Amniotic epithelial cell (primary cell): ENCODE results near the gene APEX1.

Source experiments
- DNase-seq: peaks from one replicate; pipeline ENCODE4 v3.0.0-alpha.2; 2010; ENCODE audit warnings: low read depth

Gene APEX1

DNA sequence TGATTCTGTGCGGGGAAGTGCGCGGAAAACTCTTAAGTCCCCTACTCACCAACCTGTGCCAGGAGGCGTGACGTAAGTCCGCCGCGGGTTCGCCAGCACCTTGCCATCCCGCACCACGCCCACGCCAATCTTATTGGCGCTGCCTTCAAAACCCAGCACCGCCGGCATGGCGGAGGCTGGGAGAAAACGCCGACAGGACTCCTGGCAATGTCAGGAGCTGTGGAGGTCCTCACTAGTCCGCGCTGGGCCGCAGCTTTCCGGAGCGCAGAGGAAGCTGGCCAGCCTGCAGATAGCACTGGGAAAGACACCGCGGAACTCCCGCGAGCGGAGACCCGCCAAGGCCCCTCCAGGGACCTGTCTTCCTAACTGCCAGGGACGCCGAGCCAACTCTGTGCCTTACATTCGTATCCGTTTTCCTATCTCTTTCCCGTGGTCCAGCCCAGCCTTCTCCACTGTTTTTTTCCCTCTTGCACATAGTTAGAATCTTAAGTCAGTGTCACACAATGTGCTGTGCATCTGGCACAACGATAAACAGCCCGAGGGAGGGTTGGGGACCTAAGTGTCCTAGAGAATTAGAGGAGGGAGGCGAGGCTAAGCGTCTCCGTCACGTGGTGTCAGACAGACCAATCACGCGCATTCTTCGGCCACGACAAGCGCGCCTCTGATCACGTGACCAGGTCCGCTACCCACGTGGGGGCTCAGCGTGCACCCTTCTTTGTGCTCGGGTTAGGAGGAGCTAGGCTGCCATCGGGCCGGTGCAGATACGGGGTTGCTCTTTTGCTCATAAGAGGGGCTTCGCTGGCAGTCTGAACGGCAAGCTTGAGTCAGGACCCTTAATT is at the start of gene APEX1, which contains the start of gene OSGEP:
APEX1 (plus strand) TSS at position 711 of the 839 bp plus-strand sequence. CDS start 420 bp downstream, outside the sequence.
OSGEP (minus strand) TSS at position 297 of the 839 bp plus-strand sequence; CDS start at position 168, 129 bp downstream.
- DNase-seq, result peak; percentile 98

DNA sequence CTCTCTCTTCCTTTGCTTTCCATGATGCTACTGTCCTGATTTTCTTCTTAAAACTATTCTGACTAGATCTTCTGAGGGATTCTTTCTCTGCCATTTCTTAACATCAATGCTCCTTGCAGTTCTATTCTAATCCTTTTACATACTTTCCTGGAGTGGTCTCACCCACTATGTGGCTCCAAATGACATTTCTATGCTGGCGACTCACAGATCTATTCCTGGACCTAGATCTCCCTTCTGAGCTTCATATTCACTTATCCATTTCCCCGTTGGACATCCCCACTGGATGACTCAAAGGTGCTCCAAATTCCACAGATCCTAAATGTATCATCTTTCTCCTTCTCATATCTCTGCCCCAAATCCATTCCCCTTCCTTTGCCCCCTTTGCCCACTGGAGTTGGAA is 45.8 kb upstream of the APEX1 start:
- DNase-seq, result no peak

DNA sequence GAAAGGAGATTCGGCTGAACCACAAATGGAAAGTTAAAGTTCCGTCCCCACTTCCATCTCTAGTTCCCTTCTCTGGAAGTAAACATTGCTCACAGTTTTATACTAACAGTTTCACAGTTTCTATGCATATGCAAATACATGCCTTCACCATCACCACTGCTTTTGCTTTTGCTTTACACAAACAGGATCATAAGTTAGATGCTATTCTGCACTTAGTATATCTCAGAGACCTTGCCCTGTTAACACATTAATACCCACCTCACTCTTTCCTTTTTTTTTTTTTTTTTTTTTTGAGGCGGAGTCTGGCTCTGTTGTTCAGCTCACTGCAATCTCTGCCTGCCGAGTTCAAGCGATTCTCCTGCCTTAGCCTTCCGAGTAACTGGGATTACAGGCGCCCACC is 42.6 kb upstream of the APEX1 start:
- DNase-seq, result peak; percentile 8

DNA sequence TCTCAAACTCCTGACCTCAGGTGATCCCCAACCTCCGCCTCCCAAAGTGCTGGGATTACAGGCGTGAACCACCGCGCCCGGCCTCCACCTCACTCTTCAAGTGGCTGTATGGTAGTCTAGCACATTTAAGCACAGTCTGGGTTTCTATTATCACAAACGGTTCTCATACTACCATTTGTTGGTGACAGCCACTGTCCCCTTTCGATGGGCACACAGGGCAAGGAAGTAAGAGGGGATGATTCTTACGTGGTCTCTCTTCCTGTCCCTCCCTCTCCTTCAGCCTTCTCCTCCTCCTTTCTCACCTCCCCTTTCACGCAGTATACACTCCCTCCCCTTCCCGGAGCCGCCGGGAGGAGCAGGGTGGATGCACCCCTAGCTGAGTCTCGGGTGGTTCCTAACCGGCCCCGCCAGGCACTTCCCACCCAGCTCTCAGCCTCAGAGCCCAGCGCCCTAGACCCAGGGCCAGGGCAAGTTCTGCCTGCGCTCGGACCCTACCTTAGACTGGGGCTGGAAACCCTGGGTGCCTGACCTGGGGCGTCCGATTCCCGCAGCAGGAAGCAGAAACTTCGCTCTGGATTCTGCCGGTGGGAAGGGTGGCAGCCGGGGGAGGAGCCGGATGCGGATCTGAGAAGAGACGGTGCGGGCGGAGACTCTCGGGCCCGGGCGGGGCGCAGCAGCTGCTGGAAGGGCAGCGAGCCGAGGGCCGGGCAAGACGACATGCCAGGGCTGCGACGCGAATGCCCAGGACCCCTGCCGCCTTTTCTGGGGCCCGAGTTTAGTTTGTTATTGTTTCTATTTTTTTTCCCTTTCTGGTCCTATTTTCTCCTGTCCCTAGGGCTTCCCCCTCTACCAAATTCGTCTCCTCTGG is 41.9 kb upstream of the APEX1 start, which contains the start of gene TEP1:
TEP1 (minus strand) TSS at position 626 of the 868 bp plus-strand sequence. CDS start 5,062 bp downstream, outside the sequence.
- peak; percentile 84 for DNase-seq

DNA sequence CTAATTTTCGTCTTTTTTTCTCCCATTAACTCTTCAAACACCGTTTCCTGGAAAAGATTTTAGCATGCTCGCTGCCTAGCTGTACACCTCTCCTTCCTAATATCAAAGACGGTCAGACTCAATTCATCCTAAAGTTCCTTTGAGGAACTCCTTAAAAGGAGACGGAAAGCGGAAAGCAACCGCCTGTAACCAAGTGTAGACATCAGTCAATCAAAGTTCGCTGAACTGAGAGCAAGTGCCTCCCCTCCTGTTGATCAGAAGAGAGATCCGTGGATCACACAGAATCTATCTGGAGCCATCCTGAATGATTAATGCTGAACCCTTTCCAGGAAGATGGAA is 41.3 kb upstream of the APEX1 start:
- DNase-seq, result peak; percentile 20

DNA sequence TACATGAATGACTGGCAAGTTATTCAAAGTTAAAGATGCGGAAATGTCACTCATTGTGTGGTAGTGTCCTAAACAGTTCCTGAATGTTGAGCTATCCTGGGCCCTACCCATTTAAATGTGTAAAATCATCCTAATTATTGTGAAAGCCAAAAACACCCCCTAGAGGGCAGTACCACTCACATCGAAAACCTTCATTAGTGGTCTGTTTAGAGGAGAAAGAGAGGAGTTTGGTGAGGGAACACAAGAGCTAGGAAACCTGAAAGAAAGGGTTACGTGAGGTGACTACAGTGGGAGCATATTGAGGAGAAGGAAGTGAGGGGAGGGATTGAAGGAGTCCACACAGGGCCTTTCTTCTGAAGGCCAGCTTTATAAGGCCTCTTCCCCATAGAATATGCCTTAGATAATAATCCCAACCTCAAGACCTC is 39.2 kb upstream of the APEX1 start:
- DNase-seq, result peak; percentile 49

DNA sequence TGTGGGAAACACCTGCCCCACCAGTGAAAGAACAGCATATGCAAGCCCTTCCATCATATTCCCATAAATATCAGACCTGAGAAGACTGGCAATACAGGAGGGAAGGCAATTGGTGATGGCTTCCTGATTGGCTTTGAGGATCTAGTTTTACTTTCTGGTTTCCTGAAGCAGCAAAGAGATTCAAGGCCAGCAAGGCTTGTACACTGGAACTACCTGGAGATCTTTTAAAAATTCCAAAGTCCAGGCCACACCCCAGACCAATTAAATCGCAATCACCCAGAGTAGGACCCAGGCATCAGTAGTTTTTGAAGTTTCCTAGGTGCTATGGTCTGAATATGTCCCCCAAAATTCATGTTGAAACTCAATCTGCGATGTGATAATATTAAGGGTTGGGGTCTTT is 38.8 kb upstream of the APEX1 start:
- no peak for DNase-seq

DNA sequence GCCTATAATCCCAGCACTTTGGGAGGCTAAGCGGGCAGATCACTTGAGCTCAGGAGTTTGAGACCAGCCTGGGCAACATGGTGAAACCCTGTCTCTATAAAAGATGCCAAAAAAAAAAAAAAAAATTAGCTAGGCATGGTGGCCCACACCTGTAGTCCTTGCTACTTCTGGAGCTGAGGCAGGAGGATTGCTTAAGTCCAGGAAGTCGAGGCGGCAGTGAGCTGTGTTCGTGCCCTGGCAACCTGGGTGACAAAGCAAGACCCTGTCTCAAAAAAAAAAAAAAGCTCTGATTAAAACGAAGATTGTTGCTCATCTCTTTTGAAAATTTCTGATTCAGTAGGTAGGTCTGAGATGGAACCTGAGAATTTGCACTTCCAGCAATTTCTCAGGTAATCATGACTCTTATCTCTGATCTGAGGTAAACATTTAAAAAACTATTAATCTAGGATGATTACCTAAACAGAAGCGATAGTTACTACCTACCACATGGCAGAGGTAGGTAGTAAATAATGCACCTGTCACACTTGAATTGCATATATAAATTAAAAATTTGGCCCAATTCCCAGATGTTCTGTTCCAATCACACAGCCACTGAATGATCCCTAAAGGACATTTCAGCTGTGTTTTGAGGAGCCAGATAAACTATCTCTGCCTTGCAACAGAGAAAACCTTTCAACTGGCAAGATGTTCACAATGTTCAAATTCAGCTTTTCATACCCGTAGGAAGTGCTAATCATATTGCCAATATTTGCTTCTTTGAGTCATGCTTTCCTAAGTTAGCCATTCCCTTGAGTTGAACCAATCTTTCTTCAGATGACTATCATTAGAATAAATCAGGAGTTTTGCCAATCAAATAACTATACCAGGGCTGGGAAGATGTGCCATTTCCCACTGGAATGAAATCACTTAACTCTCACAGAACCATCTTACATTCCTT is 37.5 kb upstream of the APEX1 start:
- DNase-seq, result no peak

DNA sequence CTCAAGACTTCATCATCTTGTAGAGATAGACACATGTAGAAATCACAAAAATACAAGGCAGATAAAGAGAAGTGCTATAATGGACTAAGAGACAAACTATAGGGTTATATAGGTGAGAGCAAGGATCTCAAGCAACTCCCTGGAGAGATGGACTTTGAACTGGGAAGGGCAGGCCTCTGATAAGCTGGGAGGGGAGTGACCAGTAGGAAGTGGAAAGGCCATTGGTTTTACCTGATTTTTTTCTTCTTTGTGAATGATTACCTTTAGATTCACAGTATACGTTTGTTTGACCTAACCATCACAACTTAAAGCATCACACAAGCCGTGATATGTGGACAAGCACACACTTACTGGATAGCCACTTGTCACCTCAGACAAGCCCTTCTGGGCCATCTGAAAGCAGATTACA is 36.5 kb upstream of the APEX1 start:
- DNase-seq, result no peak

DNA sequence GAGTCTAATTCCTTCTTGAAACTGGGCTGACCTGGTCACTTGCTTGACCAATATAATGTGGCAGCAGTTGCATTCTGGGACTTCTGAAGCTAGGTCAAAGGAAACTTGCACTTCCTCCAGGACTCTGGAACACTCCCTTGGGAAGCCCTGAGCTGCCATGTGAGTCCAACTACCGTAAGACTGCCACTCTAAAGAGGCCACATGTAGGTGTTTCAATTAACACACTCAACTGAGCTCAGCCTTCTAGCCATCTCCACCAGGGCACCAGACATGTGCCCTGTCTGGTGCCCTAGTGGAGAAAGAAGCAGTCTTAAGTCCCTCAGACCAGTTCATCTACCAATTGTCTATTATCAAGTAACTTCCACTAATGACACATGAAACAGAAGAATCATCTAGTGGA is 35.6 kb upstream of the APEX1 start:
- no peak for DNase-seq

DNA sequence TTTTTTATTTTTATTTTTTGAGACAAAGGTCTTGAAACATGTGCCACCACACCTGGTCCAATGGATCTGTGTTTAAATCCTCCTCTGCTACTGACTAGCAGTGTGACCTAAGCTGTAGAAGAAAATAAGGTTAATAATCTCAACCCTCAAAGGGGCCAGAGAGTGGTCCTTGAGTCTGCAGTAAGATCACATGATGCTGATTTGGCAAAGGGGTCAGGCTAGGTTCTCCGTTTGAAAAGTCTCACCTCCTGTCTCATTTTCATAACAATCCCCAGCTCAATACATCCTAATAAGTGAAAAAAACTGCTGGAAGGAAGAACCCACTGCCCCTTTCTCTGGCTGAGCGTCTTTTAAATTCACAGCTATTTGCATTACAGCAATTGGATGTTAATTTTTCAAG is 33.8 kb upstream of the APEX1 start:
- DNase-seq, result no peak

DNA sequence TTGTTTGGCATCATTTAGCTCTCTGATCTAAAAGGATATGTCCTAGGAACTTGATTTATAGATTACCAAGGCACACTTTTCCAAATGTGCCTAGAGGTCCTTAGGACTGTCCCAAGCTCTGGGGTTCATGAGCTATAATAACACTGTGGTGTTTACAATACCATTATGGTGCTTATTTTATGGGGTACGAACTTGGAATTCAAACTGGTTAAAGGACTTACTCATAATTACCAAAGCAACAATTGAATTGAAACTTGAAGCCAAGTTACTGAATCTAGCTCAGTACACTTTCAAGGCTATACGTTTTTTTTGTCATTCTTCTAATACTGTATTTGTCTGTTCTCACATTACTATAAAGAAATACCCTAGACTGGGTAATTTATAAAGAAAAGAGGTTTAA is 32.1 kb upstream of the APEX1 start:
- DNase-seq, result no peak

DNA sequence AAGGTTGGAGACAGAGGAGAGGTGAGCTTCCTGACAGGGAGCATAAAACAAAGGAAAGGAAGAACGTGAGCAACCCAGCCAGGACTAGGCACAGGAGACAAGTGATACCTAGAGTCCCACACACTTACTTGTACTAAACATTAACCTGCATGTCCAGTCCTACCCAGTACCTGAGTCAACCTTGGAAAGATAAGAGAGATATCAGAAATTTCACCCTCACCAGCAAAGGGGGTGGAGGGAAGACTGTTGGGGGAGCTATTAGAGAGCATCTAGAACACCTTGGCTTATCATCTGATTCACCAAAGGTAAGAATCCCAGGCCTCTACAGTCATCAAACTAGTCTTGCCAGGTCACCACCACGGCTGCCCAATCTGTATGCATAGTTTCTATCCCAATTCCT is 30.2 kb upstream of the APEX1 start:
- no peak for DNase-seq

DNA sequence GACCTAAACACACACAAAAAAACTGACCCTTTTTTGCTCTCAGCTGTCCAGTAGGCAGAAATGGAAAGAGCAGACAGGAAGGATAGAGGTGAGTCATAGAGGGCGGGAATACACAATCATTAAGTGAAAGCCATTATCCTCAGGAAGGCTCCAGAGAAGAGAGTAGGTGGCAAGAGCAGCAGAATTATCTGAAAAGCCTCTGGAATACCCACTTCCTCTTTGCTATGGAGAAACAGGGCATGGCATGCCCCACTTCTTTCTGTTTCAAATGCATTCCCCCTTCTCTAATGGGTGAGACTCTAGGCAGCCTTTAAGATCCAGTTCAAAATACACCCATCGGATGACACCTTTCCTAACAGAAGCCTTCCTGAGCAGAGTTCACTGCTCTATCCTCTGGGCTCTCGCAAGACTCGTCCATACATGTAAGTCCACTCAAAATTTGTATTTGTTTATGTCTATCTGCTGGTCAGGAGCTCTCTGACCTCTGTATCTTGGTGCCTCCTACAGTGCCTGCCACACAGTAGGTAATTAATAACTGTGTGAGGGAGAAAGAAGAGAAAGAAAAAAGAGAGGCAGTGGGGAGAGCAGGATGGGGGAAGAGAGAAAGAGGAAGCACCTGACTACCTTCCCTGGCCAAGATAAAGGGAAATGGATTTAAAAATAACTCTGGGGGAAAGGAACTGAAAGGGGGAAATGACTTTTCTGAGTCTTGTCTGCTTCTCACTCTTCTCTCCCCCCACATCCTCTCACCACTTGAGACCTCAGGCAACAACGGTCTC is 27.6 kb upstream of the APEX1 start:
- DNase-seq, result peak; percentile 53

DNA sequence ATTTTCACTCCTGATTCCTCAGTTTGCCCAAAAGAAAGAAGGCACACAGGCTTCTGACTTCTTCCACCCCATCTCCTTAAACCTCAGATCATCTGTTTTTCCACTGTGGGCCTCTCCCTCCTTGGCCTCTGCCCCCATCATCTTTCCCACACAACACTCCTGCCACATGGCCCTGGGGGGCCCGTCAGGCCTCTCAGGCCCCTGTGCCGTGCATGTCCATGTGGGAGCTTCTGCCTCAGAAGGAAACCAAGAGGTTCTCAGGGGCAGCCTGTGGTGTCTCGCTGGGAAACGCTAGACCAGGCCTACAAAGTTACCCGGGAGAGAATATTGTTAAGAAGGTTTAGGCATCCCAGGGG is 27.0 kb upstream of the APEX1 start:
- DNase-seq, result no peak

DNA sequence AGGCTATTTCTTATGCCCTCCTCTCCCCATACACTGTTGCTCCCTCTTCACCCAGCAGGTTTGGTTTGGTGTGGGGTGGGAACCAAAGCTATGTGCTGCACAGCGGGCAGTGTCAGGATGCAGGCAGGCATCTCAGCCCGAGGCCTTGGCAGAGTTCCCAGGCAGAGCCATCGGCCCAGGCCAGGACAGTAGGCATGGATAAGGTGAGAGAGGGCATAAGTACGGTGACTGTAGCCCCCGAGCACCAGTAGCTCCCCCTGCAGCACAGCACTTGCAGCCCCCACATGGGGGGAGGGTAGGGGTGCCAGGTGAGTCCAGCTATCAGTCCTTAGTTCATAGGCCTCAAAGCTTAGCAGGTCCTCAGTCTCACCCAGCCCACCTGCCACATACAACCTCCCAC is 26.2 kb upstream of the APEX1 start:
- no peak for DNase-seq

DNA sequence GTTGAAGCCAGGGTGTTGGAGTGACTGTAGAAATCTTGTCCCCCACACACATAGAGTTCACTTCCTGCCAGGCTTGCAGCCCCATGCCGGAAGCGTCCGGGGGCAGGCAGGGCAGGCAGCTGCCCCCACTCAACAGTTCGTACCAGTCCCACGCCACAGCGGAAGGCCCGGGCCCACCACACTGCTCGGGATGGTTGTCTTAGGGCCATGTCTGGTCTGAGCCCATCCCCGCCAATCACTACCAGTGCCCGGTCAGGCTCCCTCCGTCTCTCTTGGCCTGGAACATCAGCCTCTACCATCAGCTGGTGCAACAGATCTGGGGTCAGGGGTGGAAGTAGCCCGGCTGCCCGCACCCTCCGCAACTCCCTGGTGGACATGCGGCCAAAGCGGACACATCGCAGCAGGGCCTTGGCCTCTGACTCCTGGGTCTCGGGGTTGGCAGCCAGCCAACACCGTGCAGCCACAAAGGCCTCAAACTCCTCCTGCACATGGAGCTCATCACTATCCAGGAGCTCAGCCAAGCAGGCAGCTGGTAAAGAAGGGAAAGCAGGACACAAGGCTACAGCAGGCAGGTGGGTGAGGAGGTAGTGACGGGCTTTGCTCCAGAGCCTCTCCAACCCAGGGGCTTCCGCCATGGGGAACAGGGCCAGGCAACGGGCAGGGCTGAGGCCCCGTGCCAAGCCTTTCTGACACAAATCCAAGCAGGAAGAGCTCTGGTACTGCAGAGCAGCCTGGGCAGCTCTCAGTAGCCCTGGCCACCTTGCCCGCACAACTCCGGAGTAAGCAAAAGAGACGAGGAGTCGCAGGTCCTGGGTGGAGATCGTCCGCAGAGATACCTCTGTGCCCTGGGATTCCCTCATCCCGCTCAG is 25.0 kb upstream of the APEX1 start:
- DNase-seq, result no peak

DNA sequence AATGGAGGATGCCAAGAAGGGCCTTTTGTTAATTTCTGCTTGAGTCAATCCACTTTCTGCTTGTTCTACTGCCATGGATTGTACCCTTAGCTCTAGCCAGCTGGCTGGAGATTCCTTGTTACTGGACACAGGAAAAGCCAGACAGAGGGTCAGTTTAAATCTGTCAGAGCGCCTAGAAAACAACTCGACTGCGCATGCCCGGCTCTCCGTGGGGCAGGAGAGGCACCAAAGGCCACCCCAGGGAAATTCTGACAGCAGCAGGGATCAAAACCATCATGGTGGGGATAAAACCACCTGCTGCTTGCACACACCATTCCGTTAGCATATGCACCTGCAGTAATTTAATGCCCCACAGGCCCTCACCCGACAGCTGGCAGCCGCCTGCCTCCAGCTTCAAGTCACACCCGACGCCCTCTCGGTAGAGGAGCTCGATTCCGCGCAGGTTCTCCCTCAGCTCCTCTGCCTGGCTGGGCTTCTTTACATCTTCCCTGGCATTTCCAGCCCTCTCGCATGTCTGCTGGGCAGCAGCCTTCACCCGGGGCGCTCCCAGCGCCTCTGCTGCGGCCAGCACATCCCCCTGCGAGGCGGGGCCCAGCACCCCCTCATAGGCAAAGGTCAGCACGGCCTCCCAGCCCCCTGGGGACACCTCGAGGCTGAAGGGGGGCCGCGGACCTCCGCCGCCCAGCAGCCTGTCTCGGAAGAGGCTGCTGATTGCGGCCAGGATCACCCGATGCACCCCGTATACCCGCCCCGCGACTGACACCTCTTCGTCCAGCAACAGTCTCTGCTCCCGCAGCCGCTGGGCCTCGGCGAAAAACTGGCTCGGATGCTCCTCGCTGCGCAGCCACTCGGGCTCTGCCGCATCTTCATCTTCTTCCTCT is 20.1 kb upstream of the APEX1 start:
- DNase-seq, result no peak
